GM18526 (cell line): ENCODE results near the gene ZBTB44.

Experiments
- POLR2A ChIP-seq: IDR thresholded peaks from 3 replicates; pipeline ENCODE4 v1.6.1; 2011; ENCODE audit not compliant: insufficient read length; ENCODE audit errors: extremely low read depth

The ZBTB44 gene

GRCh38 chr11:130178441-130179339 is 136.0 kb downstream of the ZBTB44 start:
- no peak for TF ChIP-seq POLR2A

GRCh38 chr11:130177782-130178181 is 136.9 kb downstream of the ZBTB44 start:
- TF ChIP-seq POLR2A, result no peak
